Hepatocyte (in vitro differentiated cells): ENCODE results near the gene STAT1.

ENCODE experiments used
- CTCF ChIP-seq: fragments of 200-600 bp; sonication (generic); IDR thresholded peaks from 2 replicates; pipeline ENCODE4 v1.5.1; 2016; ENCODE audit warnings: antibody characterized with exemption, mild to moderate bottlenecking; ENCODE audit not compliant: poor library complexity
- EZH2phosphoT487 ChIP-seq: fragments of 200-600 bp; sonication (generic); IDR thresholded peaks from one replicate; pipeline ENCODE4 v1.6.1; 2018; ENCODE audit warnings: antibody characterized with exemption, mild to moderate bottlenecking, low read depth, moderate library complexity; ENCODE audit not compliant: unreplicated experiment, severe bottlenecking

GRCh38 chr2:190920085-190920484, 93.9 kb downstream of the STAT1 start:
- TF ChIP-seq CTCF (no peak), EZH2phosphoT487 (no peak)
